HG02943 (cell line): ENCODE data around the gene SH3BP4.

Experiments used
- ATAC-seq: cut with Tn5 transposase; IDR thresholded peaks from one replicate; pipeline ENCODE4 v1.9.1; 2021; ENCODE audit warnings: mild to moderate bottlenecking, low read depth, moderate library complexity; ENCODE audit not compliant: unreplicated experiment

The SH3BP4 gene

GRCh38 chr2:234945339-234945873 is 6.4 kb upstream of the SH3BP4 start:
- ATAC-seq: no peak

DNA sequence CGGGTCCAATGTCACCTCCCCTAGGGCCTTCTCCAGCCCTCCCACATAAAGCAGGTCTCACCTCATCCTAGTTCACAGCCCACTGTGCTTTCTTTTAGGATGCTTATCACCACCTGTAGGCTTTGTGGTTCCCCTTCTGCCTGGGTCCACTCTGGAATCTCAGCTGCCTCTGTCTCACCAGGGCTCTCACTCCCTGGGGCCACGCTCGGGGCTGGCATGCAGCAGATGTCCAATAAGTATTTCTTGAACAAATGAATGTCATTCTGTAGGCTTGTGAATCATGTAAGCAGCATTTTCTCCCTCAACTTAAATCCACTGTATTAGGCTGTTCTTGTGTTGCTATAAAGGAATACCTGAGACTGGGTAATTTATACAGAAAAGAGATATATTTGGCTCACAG is 4.3 kb upstream of the SH3BP4 start:
- ATAC-seq: no peak

DNA sequence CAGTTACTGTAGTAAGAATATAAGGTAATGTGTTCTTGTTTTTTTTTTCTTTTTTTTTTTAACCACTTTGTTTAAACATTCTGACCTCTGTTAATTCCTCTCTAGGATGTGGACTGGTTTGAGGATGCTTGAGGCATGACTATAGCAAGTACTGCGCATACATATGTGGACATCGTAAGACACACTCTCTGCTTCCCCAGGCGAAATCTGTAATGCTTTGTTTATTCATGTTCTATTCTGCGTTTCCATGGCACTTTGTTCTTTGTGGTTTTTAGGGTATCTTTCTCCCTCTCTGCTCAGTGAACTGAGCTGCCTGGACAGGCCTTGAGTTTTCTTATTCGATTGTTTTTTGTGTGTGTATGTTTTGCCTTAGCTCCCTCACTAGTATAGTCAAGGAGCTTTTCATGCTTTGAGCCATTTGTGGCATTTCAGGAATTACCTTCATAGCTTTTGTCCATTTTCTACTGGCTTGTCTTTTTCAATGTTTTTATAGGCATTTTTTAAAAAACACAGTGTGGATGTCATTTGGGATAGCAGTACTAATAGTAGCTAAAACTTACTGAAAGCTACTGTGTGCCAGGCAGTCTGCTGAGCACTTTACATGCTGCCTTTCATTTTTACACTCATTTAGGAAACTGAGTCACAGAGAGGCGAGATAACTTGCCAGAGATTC is 1.9 kb upstream of the SH3BP4 start:
- no peak for ATAC-seq

DNA sequence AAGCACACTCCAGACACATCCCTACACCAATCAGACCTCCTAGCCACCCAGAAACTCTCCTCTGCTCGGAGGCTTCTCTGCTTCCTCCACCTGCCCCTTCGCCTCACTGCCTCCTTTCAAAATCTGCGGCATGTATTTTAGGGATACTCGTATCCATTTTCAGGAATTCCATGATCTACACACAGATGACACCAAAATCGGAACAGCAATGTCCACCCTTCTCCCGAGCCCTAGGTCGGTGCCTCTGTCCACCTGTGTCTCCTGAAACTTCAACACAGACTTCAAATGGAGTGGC is 1.4 kb upstream of the SH3BP4 start:
- ATAC-seq: no peak

GRCh38 chr2:234950730-234951663 is 820 bp upstream of the SH3BP4 start:
- ATAC-seq: no peak

DNA sequence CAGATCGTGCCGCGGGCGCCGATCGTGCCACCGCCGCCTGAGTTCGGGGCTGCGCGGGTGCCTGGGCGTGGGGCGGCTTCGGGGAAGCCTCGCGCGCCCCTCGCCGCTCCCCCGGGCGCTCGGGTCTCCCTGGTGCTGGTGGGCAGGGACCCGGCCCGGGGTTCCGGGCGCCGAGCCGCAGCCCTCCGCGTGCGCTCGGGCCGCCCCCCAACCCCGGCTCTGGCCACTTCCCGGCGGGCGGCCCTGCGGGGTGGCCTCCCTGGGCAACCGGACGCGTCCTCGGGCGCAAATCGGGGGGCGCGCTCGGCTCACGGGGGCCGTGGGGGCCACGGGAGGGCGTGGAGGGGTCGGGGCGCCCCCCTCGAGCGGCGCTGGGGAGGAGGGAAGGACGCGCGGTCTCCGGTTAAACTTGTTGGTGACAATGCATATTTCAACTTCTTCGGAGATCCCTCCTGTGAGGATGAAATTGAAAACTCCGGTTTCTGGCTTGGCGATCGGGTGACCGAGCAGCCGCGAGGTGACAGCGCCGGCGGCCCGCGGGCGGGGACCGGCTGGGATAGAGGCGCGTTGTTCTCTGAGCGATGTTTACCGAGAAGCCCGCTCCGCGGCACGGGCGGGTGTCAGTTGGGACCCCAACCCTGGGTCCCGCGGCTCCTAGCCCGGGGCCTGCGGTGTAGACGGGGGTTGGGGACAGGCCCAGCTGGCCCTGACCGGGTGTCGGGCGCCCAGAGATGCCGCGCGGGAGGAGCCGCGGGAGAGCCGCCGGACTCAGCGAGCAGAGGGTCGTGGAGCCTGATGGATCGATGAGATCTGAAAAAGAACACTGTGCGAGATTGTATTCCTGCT is 676 bp downstream of the SH3BP4 start:
- ATAC-seq: no peak

DNA sequence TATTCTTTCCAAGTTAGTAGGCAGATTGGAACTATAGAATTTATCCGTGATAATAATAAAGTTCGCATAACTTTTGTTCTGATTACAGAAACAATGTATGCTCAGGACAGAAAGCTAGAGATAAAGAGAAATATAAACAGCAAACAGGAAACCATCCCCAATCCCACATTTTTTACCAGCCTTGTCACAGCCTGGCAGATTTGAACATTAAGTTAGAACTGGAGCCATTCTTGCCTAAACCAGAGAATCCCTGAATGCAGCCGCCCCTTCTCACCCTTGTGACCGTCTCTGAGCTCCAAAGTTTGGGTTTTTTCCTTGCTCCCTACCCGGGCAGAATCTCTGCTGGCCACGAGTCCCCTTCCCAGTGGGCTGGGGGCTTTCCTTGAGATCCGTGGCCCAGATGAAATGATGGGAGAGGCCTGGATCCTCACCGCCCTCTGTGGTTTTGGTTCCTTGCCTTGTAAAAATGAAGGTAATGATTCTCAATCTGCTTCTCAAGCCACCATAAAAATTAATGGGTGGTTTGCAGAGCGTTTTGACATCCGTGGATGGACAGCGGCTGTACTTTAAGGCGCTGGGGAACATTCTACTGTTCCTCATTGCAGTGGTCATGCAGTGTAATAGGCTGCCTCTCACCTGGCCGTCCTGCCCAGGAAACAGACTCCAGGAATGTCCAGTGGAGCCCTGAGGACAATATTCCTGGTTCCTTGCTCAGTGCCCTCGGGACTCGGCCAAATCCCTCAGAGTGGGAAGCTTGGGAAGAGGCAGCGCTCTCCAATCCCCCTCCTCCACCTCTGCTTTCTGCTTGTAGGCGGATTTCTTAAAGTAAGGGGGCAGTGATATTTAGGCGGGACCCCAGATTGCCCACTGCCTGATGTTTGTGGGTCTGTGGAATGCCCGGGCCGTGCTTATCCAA is 1.6 kb downstream of the SH3BP4 start:
- no peak for ATAC-seq

- ATAC-seq: no peak
These were observed 2.8 kb downstream of the SH3BP4 start for GRCh38 chr2:234954551-234954992.

GRCh38 chr2:234955091-234955591 is 3.3 kb downstream of the SH3BP4 start:
- no peak for ATAC-seq

DNA sequence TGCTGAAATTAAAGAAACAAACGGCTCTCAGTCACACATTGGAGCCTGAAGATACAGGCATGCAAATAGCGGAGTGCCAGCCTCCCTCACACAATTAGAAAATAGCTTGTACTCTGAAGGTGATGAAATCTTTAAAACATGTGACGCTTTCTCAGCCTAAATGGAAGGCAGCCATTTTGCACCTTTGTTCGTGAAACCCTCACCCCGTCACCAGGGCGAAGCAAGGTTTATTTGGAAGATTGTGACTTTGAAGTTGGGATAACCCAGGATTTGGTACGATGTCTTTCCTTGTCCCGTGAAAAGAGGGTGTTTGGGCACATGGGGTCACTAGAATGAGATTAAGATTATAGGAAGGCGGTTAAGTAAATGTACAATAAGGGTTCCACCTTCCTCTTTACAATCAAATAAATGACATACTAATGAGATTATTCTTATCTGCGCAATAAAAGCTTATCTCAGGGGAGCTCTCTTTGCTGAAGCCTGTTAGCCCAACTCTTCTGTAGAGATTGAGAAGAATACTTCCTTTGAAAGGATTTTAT is 4.2 kb downstream of the SH3BP4 start:
- no peak for ATAC-seq

GRCh38 chr2:234957834-234958135 is 6.0 kb downstream of the SH3BP4 start:
- ATAC-seq: no peak

- ATAC-seq: no peak
These were observed 6.5 kb downstream of the SH3BP4 start for GRCh38 chr2:234958311-234958710.

DNA sequence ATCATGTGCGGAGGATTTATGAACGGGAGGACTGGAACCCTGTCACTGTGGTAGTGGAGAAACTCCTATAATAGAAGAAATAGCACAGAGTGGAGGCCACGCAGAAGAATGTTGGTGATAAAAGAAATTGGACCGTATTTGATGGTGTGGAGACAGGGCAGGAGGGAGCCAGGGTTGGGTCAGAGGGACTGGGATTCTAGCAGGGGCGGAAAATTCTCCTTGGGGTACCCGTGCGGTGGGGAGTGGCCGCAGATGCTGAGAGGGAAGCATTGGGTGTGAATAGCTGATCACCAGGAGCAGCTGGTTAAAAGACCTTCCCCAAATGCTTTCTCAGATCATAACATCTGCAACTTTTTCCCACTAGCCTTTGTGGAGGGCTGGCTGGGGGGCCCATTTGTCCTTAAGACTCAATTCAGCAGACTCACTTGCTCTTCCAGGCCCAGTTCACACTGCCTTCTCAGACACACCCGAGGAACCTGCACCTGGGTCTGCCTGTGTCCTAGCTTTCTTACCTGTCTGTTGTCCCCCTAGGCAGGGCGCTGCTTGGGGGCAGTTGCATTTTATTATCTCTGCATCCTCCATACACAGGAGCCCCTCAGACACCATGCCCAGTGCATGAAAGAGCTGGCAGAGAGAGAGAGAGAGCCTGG is 7.1 kb downstream of the SH3BP4 start:
- no peak for ATAC-seq

DNA sequence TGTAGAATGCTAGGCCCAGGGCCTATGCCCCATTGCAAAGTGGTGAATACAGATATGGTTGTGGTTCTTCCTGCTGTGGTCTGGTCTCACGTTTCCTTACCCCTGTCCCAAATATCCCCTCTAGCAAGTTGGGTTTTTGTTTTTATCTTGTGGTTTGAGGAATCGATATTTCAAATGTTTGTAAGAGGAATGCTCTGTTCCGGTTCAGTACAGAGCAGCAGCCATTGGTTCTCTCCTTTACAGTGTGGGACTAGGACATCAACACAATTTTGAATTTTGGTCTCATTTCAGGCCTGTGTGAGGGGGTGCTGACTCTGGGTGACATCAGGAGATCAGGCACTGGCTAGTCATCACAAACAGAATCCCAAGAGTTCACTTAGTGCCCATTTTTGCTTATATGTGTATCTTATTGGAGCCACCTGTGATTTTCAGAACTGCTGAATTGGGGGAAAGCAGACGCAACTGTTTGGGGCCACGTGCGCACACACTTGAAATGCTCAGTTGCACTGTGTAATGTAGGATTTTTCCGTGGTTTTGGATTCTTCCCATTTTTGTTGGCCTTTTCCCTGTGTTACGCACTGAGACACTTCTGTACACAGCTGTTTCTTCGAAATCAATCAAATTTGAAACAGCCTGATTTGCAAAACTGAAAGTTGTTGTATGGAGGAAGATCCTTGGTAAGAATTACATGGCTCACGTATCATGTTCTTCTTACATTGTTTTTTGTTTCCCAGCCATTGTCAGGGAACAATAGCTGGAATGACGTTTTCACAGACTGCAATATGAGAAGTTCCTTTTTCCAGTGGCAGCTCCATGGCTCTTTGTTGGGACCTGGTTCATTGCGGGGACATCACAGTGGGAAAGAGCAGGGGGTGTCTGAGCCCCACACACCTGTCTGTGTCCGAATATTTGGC is 8.6 kb downstream of the SH3BP4 start:
- no peak for ATAC-seq

- no peak for ATAC-seq
These were observed 10.0 kb downstream of the SH3BP4 start for GRCh38 chr2:234961784-234962183.

DNA sequence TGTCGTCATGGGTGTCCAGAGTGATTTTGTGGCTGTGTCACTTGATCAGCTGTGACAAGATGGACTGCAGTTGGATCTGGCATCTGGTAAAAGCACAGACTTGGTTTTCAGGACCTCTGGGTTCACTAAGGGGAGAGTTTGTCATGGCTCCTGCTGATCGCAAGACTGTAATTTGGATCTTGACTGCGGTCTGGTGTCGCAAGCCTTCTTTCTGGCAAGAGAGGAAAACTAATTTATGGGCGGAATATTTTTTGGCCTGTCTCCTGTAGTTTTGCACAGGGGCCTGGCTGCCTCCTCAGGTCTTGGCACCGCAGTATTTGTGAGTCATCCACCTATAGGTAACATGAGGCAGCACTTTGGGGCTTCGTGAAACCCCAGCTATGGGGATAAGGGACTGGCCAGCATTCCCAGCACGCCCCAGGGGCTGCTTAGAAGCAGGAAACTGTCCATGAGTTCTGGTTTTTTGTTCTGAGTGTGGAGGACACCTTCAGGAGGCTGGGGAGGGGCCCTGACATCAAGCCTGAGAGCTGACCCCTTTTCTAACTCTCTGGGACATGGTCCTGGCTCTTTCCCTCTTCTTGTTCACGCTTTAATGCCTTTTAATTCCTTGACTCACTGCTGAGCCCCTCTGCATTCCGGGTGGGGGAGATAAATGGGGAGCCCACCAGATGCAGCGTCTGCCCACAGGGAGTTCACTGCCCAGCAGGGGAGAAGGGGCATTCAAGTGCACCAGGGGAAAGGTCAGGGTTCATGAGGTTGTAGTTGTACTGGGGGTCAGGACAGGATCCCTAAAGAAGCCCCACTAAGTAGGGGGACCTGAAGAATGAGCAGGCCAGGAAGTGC is 12.2 kb downstream of the SH3BP4 start:
- ATAC-seq: no peak
